Activated T-cell treated with anti-CD3 and anti-CD28 coated beads for 4 hours (primary cell): ENCODE measurements around the gene PAX6.

ENCODE experiments used
- DNase-seq: peaks from one replicate; pipeline ENCODE4 v3.0.0-alpha.2; 2020

Gene PAX6

GRCh38 chr11:31822175-31822926 is 11.2 kb upstream of the PAX6 start:
- DNase-seq, result no peak

DNA sequence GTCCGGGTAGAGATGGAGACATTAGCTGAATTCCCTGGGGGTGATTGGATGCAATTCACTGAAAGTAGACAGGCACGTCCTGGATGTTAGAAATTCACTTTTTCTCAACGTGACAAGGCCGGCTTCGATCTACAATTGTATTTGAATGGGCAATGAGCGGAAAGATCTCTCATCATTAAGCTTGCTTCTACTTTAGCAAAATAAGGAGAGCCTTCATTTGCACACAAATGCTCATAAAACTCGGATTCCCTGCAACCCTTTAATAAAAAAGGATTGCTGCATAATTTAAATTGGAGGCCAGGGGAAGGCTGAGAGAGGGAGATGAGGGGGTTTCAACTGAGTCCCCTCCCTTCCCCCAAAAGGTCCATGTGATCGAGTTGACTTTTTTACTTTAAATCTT is 10.6 kb upstream of the PAX6 start:
- DNase-seq, result no peak

GRCh38 chr11:31821235-31821764 is 10.2 kb upstream of the PAX6 start:
- DNase-seq, result no peak

DNA sequence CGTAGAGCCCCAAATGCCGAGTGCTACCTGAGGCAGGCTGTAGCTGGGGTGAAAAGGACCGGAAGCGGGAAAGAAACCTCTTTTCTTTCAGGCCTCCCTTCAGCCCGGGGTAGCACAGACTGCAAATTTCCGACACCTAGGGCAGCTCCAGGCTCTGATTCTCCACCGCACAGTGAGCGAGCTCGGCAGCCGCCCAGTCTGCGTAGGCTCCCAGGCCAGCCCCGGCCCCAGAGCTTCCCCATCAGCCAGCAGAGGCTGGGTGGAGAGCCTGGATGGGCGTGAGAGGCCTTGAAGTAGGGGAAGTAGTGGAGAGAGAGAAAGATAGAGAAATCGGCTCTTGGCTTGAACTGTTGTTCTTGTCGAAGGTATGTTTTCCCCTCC is 9.3 kb upstream of the PAX6 start:
- DNase-seq, result no peak

DNA sequence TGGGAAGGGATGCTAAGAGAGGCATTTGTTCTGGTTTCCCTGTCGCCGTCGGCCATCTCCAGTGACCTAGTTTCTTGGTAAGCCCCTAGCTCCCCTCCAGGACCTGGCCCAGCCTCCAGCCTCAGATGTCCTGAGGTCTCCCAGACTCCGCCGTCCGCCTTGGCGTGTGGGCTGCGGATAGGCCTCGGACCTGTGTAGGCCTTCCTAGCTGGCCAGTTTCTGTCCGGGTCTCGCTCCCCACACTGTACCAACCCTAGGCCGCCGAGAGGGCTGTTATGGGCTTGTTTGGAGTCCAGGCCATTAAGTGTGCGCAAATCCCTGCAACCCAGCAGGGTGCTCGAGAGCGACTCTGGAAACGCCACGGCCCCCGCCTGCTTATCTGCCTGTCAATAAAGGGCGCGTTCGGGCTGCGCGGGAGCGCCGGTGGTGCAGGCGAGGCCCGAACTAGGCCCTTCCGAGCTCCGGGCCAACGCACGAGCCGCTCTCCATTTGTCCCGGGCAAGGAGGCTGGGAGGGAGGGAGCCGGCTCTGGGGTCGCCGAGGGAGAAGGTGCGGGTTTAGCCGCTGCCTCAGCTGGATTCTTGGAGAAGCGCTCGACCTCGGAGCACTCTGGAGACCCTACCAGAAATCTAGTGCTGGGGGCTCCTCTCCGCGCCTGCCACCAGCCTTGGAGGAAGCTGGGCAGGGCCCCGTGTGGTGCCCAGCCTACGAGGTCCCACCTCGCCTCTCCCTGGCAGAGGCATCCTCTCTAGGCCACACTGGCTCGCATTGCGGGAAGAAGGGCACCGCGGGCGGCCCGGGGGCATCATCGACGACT is 8.7 kb upstream of the PAX6 start:
- no peak for DNase-seq

GRCh38 chr11:31818874-31819331 is 7.8 kb upstream of the PAX6 start:
- DNase-seq, result no peak

DNA sequence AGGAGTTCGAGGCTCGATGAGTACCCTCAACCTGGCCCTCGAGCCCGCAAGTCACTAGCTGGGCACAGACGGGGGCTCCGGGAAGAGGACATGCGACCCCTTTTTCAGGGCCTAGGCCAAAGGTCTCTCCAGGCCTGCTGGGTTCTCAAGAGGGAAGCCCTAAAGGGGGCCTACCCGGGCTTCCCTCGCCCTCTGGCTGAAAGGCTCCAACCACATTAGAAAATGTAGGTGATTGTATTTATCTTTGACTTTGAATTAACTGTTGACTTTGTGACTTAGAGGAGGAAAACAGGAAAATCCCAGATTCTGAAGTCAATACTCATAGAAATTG is 7.3 kb upstream of the PAX6 start:
- no peak for DNase-seq

DNA sequence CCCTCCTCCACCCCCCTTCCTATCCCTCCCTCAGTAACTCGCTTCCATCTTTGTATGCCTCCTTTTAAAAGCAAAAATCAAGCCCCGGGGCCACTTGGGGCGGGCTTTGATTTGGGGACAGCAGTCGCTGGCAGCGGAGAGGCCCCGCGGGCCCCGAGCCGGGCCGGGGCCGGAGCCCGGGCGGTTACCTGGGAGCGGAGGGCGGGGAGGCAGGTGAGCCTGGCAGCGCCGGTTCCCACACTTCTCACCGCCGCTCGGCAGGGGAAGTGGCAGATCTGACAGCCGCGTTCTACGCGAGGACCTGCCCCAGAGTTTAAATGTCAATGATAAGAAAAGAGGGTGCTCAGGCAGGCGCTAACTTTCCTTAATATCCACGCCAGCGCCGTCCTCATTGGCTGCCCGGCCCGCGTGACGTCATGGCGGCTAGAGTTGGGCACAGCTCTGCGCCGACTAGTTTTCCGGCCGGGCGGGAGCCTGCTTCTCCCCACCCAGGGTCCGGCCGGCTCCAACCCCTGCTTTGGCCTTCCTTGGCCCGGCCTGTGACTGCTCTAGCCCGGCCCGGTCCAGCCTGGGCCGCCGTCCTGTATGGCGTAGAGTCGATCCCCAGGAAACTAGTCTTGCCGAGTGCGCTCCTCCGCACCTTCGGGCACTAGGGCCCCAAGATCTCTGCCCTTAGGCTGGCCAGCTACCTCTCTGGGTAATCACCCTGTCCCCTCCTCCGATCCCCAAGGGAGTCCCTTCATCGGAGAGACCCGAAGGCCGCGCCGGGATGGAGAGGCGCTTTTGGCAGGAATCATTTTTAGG is 6.7 kb upstream of the PAX6 start:
- no peak for DNase-seq

DNA sequence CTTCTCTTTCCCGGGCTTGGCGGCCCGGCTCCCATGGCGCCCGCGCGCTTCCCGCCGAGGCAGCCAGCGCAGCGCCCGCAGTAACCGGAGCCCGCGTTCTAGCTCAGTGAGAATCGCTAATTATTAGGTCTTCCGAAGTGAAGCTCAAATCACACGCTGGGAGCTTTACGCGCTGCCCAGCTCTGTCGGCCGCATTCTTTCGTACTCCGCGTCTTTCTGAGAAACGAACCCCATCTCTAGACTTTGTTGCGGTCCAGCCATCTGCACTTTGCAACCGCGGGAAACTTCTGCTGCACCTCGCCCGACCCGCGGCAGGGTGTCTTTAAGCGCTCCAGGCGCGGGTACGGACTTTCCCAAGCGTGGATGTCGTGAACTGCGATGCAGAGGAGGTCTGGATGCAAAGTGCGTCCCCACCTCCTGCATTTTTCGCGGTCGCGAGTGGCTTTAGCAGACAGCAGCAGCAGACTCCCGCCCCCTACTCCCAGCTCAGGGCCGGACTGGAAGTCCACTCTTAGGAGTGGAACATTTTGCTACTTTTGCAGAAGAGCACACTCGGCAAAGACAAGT is 6.0 kb upstream of the PAX6 start:
- no peak for DNase-seq

- DNase-seq, result no peak
Measured at GRCh38 chr11:31816468-31817053, 5.4 kb upstream of the PAX6 start.

GRCh38 chr11:31815711-31816467 is 4.8 kb upstream of the PAX6 start:
- DNase-seq, result no peak

DNA sequence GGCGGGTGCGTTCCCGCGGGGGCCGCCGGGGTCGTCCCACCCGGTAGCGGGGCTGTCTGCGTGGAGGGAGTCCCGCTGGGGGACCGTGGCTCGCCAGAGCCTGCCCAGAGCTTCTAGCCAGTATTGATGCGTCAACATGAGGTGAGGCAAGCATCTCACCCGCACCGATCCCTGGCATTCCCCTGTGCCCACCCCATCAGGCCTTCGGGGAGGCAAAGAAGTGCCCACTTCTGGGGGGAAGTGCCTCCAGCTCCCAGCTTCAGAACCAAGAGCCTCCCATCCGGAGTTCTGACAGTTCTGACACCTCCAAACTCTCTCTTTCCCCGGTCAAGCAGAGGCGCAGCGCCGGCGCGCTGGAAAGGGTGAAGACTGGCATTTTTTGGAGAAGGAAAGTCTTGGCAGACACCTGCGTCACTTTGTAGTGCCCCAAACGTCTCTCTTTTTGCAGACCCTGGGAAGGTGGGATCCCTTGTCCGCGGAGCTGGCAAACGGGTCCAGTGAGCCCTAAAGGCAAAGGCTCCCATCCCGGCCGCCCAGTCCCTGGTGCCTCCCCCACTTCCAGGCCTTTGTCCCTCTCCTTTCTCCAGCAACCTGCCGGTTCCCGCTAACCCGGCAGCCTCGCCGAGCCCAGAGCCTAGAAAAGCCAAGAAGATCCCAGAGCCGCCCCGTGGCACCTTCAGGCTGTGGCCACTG is 3.2 kb upstream of the PAX6 start:
- DNase-seq, result no peak

GRCh38 chr11:31813391-31814175 is 2.5 kb upstream of the PAX6 start:
- DNase-seq, result no peak

GRCh38 chr11:31812383-31813381 is 1.6 kb upstream of the PAX6 start:
- no peak for DNase-seq

DNA sequence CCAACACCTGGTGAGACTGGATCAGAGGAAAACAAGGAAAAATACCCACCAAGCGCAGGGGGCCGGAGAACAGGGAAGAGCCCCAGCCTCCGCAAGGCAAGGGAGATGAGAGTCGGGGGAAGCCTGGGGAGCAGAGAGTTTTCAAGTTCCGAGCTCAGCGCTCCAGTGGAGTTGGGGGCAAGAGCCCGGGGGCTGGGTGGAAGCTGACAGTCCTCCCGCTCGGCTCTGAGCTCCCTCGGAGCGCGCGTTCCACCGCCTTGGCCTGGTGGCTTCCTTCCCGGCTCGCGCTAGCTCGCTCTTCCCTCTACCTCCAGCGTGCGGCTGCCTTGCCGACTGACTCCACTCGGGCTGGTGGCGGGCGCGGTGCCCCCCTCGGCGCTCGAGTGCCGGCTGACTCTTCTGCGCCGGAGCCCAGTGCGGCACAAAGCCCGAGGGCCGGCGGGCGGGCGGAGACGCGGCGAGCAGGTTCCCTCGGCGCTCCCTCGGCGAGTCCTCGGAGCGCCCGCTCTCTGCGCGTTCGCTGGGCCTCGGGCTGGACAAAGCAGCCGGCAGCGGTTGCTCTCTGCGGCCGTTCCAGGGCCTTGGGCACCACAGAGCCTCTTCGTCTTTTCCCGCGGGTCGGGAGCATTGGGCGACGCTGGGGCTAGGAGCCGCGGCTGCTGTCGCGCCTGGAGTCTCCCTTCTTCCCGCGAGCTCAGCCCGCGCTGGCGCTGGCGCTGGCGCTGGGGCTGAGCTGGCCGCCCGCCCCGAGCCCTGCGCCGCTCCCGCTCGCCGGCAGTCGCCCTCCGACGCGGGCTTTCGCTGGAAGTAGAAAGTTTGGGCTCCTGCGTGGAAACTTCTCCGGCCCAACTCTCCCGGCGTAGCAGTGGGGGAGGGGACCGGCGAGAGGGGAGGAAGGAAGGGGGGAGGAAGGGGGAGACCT is 1.0 kb downstream of the PAX6 start:
- no peak for DNase-seq

DNA sequence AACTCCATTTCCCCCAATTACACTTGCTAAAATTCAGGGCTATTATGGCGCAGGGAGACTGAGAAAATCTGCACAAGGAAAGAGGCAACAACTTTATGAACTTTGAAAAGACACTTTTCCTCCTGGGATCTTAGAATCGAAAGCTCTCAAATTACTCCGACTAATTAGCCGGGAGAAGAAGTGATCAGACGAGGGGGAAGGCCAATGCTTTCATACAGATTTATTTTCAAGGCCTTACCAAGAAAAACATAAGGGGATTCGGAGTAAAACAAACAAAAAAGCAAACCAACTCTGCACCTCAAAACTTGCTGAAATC is 1.6 kb downstream of the PAX6 start:
- DNase-seq, result no peak

GRCh38 chr11:31808721-31809540 is 2.2 kb downstream of the PAX6 start:
- DNase-seq, result no peak
